ENCODE data around the gene MNT. TPM values are rescaled to one million over a fixed set of nuclear protein-coding genes. Genes with fewer than 3 reads are reported as not detected.

MNT gene
- total RNA-seq, 1 experiment from 2014 or later: 32.1 TPM

DNA sequence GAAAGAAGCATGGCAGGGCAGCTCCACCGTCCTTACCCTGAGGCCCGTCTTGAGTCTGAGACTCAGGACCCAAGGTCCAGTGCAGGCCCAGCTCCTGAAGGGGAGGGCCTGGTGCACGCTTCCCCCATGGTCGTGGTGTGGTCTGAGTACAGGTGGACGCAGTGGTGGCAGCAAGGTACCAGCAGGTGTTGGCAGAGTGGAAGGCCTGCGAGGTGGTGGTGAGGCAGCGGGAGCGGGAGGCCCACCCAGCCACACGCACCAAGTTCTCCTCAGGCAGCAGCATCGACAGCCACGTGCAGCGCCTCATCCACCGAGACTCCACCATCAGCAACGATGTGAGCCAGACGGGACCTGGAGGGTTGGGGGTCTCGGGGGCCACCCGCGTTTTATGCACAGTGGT, 27.7 kb downstream of the MNT start:
- Histone ChIP-seq H3K4me3 (ENCODE audit: low read depth, low read length, poor library complexity, severe bottlenecking) (no peak overlapping the region), H3K27me3 (replicated peaks; ENCODE audit: insufficient read depth, low read depth, low read length, poor library complexity) (no peaks in the 10 kb centered on the region), H3K4me1 (ENCODE audit: insufficient read depth, low read length, poor library complexity, severe bottlenecking) (peaks cover 5% of the 10 kb centered on the region), H3K9me3 (ENCODE audit: low read depth, low read length, poor library complexity, severe bottlenecking) (no peaks in the 10 kb centered on the region), H3K36me3 (ENCODE audit: insufficient read depth, low read length, poor library complexity, severe bottlenecking) (peaks cover 32% of the 10 kb centered on the region), H3K27ac (ENCODE audit: low read depth, low read length, poor library complexity, severe bottlenecking) (no peak overlapping the region)
- DNase-seq (ENCODE audit: low spot score): no peak
- POLR2A ChIA-PET (ENCODE audit: low non-redundant PET): no interaction called here
- intact Hi-C loops (cut with micrococcal nuclease; ENCODE audit: unreplicated experiment): no loop called here
- no peak for TF ChIP-seq EZH2 (IDR thresholded peaks at IDR 0.05; ENCODE audit: borderline replicate concordance, low read depth, low read length, poor library complexity, severe bottlenecking)
- TF ChIP-seq, protein P1, sequence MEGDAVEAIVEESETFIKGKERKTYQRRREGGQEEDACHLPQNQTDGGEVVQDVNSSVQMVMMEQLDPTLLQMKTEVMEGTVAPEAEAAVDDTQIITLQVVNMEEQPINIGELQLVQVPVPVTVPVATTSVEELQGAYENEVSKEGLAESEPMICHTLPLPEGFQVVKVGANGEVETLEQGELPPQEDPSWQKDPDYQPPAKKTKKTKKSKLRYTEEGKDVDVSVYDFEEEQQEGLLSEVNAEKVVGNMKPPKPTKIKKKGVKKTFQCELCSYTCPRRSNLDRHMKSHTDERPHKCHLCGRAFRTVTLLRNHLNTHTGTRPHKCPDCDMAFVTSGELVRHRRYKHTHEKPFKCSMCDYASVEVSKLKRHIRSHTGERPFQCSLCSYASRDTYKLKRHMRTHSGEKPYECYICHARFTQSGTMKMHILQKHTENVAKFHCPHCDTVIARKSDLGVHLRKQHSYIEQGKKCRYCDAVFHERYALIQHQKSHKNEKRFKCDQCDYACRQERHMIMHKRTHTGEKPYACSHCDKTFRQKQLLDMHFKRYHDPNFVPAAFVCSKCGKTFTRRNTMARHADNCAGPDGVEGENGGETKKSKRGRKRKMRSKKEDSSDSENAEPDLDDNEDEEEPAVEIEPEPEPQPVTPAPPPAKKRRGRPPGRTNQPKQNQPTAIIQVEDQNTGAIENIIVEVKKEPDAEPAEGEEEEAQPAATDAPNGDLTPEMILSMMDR (conservative IDR thresholded peaks at IDR 0.05; ENCODE audit: low read depth, low read length): no peak
- no TSS peak for BruUV-seq (replicated peaks)
- CTCF ChIA-PET: no interaction called here

DNA sequence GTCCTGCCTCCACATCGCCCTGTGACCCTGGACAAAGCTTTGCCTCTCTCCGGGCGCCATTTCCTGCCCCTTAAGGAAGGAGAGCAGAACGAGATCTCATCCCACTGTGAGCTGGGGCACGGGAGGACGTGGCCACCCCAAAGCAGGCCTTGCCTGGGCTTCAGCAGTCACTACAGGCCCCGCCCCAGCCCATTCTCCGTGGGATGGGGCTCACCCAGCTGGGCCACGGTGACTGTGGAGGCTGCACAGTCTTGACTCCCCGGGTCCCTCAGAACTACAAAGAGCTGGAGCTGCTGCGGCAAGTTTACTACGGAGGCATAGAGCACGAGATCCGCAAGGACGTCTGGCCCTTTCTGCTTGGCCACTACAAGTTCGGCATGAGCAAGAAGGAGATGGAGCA, 28.2 kb downstream of the MNT start:
- POLR2A ChIA-PET (ENCODE audit: low non-redundant PET): no interaction called here
- no peak overlapping the region for H3K4me3 ChIP-seq (ENCODE audit: low read depth, low read length, poor library complexity, severe bottlenecking)
- H3K4me1 ChIP-seq (ENCODE audit: insufficient read depth, low read length, poor library complexity, severe bottlenecking): peaks cover 5% of the 10 kb centered on the region
- no peaks in the 10 kb centered on the region for H3K27me3 ChIP-seq (replicated peaks; ENCODE audit: insufficient read depth, low read depth, low read length, poor library complexity)
- intact Hi-C loops (cut with micrococcal nuclease; ENCODE audit: unreplicated experiment): no loop called here
- H3K27ac ChIP-seq (ENCODE audit: low read depth, low read length, poor library complexity, severe bottlenecking): no peak overlapping the region
- H3K9me3 ChIP-seq (ENCODE audit: low read depth, low read length, poor library complexity, severe bottlenecking): no peaks in the 10 kb centered on the region
- BruUV-seq (replicated peaks): no TSS peak
- TF ChIP-seq, protein P1 (conservative IDR thresholded peaks at IDR 0.05; ENCODE audit: low read depth, low read length): no peak
- TF ChIP-seq EZH2 (IDR thresholded peaks at IDR 0.05; ENCODE audit: borderline replicate concordance, low read depth, low read length, poor library complexity, severe bottlenecking): no peak
- CTCF ChIA-PET: no interaction called here
- peaks cover 29% of the 10 kb centered on the region for H3K36me3 ChIP-seq (ENCODE audit: insufficient read depth, low read length, poor library complexity, severe bottlenecking)
- DNase-seq (ENCODE audit: low spot score): no peak

DNA sequence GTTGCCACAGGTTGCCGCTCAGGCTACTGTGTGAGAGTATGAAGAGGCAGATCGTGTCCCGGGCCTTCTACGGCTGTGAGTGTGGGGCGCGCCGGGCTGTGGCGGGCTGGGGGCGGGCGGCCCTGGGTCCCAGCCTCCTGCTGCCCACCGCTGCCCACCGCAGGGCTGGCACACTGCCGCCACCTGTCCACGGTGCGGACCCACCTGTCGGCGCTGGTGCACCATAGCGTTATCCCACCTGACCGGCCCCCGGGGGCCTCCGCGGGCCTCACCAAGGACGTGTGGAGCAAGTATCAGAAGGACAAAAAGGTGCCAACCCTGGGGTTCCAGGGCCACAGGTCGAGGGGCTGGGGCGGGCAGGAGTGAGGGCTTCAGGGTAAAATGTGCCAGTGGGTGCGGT, 28.7 kb downstream of the MNT start:
- H3K27me3 ChIP-seq (replicated peaks; ENCODE audit: insufficient read depth, low read depth, low read length, poor library complexity): no peaks in the 10 kb centered on the region
- no peak for DNase-seq (ENCODE audit: low spot score)
- H3K4me3 ChIP-seq (ENCODE audit: low read depth, low read length, poor library complexity, severe bottlenecking): no peak overlapping the region
- peaks cover 29% of the 10 kb centered on the region for H3K36me3 ChIP-seq (ENCODE audit: insufficient read depth, low read length, poor library complexity, severe bottlenecking)
- no TSS peak for BruUV-seq (replicated peaks)
- no peak overlapping the region for H3K27ac ChIP-seq (ENCODE audit: low read depth, low read length, poor library complexity, severe bottlenecking)
- POLR2A ChIA-PET (ENCODE audit: low non-redundant PET): no interaction called here
- TF ChIP-seq EZH2 (IDR thresholded peaks at IDR 0.05; ENCODE audit: borderline replicate concordance, low read depth, low read length, poor library complexity, severe bottlenecking): no peak
- TF ChIP-seq, protein P1 (conservative IDR thresholded peaks at IDR 0.05; ENCODE audit: low read depth, low read length): no peak
- intact Hi-C loops (cut with micrococcal nuclease; ENCODE audit: unreplicated experiment): no loop called here
- peaks cover 5% of the 10 kb centered on the region for H3K4me1 ChIP-seq (ENCODE audit: insufficient read depth, low read length, poor library complexity, severe bottlenecking)
- no peaks in the 10 kb centered on the region for H3K9me3 ChIP-seq (ENCODE audit: low read depth, low read length, poor library complexity, severe bottlenecking)
- CTCF ChIA-PET: no interaction called here

Data from A673 (cell line).